GM21619 (cell line): ENCODE data around the gene PPIE.

Source experiments
- ATAC-seq: cut with Tn5 transposase; IDR thresholded peaks from one replicate; pipeline ENCODE4 v1.9.1; 2021; ENCODE audit not compliant: unreplicated experiment

Gene PPIE

GRCh38 chr1:39738622-39739366 lies at the start of gene PPIE:
Gene PPIE, plus strand, starts transcription at chr1:39738882. Its CDS starts 19 bp downstream, at chr1:39738901.
- peak; percentile 81 for ATAC-seq

- no peak for ATAC-seq
These were observed 49.5 kb upstream of the PPIE start for GRCh38 chr1:39689214-39689613.

GRCh38 chr1:39689635-39690034 lies 49.0 kb upstream of the PPIE start:
- ATAC-seq: no peak

DNA sequence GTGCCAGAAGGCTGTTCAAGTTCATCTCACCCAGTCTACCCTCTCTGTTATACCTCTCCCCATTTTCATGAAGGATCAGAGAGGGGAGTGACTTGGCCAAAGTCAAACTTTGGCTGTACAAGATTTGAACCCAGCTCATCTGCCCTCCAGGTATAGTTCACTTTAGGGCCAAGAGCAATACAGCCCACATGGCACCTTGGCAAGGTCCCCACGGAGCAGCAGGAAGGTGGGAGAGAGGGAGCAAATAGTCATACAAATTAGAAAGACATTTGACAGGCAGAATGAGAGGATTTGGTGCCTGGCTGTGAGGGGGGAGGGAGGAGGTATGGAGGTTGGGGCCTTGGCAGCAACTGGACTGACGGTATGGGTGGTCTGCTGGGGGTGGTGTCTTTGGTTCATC lies 48.5 kb upstream of the PPIE start:
- ATAC-seq: no peak

DNA sequence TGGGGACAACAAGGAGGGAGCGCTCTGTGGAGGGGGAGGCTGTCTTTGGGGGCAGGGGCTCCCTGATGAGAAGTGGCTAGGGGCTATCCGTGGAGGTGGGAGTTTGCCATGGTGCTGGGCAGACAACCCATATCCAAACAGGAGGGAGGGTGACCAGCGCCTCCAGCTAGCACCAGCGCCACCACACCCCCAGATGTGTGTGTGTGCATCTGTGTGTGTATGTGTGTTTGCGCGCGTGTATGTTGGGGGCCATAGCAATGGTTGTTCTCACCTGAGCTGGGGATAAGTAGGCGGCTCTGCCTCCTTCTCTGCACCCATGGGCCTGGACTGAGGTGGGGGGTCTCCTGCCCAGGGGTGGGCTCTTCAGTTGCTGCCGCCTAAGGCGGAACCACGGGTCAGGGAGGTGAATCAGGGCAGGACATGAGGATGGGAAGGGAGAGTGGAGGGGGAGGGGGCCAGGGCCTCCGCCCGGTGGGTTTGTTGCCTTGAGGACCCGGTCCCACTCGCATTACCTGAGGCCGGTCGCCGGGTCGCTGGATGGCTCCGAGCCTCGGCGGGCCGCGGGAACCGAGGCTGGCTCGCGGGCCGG lies 47.8 kb upstream of the PPIE start:
- no peak for ATAC-seq

- peak; percentile 94 for ATAC-seq
These were observed 47.1 kb upstream of the PPIE start, which contains the start of gene HPCAL4 for GRCh38 chr1:39691383-39692151. Gene HPCAL4, minus strand, starts transcription at chr1:39691433. Its CDS starts 6,830 bp downstream, at chr1:39684603.

- ATAC-seq: no peak
These were observed 46.3 kb upstream of the PPIE start for GRCh38 chr1:39692152-39693074.

GRCh38 chr1:39694026-39694425 lies 44.7 kb upstream of the PPIE start:
- ATAC-seq: no peak

- no peak for ATAC-seq
These were observed 43.7 kb upstream of the PPIE start for GRCh38 chr1:39695016-39695415.

DNA sequence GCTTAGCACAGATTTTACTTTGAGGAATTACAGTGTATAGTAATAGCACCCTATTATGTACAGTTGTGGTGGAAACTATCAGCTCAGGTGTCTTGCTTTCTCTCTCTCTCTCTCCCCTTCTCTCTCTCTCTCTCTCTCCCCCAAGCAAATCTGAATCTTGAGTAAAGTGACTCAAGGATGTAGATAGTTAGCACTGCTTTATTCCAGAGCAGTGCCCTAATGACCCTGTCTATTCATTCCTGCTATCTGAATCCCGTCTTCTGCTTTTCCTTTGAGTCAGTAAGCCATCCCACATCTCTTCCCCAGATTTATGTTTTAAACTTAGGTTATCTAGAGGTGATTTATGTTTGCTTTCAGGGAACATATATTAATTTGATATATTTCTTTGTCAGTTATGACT lies 42.2 kb upstream of the PPIE start:
- ATAC-seq: no peak

- no peak for ATAC-seq
These were observed 40.1 kb upstream of the PPIE start for GRCh38 chr1:39698568-39698967.

DNA sequence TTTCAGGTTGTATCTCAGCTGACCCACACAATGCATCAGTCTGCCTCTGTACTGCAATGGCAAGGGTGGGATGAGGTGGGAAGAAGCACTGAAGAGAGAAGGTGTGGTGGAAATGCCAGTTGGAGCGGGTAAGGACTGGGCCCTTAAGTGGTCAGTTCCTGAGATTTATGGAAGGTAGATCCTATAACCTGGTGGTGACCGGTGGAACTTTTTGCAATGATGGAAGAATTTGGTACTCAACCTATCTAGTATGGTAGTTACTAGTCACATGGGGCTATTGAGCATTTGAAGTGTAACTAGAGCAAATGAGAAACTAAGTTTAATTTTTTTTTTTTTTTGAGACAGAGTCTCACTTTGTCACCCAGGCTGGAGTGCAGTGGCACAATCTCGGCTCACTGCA lies 39.3 kb upstream of the PPIE start:
- ATAC-seq: no peak

- no peak for ATAC-seq
These were observed 38.3 kb upstream of the PPIE start for GRCh38 chr1:39700348-39700747.

DNA sequence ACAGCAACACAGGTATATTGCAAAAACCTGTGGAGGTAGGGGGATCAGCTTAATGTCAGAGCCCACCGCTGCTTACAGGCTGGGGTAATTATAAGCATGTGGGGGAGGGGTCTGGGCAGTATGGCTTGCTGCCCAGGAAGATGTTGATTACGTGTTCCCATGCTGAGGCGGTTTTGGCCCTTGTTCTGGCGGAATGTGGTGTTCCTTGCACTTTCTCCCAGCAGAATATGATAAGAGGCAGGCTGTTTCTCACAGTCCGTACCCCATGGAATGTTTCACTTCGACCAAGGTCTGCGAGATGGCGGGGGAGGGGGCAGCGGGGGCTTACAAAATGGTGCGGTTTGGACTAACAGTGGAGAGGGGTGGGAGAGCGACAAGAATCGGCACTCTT lies 37.6 kb upstream of the PPIE start:
- ATAC-seq: no peak

- no peak for ATAC-seq
These were observed 33.9 kb upstream of the PPIE start for GRCh38 chr1:39704757-39705156.

DNA sequence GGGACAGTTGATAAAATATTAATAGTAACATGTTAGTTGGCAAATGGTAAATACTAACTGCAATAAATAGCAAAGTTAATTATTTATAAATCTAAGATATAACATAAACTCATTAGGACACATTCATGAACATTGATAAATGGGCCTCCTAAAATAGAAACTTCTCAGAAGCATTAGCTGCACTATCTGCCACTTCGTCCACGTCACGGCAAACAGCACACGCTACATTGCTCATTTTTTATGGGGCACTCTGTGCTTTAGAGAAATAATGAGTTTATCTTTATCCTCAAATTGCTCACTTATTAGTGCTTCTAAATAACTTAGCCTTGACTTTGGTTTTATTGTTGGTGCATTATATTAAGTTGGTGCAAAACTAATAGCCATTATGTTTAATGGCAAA lies 31.2 kb upstream of the PPIE start:
- ATAC-seq: no peak

DNA sequence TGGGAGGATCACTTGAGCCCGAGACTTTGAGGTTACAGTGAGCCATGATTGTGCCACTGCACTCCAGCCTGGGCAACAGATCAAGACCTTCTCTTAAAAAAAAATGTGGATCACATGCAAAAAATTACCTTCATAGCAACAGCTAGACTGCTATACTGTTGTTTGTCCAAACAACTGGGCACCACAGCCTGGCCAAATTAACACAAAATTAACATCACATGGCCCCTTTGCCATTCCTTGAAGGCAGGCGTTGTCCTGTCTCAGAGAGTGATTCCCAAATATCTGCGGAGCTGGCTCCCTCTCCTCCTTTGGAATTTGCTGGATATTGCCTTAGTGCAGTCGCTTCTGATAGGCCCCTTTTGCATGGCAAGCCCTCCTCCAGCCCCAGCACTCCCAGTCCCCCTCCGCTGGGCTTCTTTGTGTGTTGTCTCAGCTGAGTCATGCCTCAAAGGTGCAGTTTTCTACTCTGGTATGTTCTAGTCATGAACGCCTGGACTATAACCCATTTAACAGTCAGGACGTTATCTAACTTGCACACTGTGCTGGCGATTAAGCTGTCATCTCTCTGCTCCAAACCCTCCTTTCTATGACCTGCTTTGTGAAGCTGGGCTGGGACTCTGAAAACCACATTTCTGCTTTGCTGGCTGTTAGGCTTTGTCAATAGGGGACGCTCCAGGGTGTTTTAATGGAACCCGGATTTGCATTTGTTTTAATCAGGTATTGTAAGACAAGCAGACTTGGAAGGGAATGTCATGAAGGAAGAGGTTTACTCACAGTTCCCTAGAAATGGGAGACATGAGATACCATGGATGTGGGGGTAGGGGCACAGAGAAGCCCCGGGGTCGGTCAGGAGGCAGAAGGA lies 27.3 kb upstream of the PPIE start:
- ATAC-seq: no peak

GRCh38 chr1:39711966-39712340 lies 26.7 kb upstream of the PPIE start:
- ATAC-seq: no peak

DNA sequence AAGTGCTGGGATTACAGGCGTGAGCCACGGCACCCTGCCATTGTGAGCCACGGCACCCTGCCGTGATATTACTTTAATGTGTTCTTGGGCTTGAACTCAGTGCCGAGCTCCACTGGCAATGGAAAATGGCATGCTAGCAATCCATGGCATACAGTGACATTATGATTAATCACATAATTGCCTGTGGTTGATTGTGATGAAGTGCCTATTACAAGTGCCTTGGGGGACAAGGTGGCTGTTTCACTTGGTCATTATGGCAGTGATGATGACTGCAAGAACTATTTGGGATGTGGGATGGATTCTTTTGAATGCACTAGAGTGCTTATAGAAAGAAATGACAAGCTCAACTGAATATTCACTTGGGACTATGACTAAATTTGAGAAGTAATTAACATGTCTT lies 25.1 kb upstream of the PPIE start:
- no peak for ATAC-seq

GRCh38 chr1:39717809-39718208 lies 20.9 kb upstream of the PPIE start:
- ATAC-seq: no peak
